GM19035 (cell line): ENCODE results near the gene DLGAP4.

Experiments used
- ATAC-seq: cut with Tn5 transposase; IDR thresholded peaks from one replicate; pipeline ENCODE4 v1.9.1; 2021; ENCODE audit not compliant: unreplicated experiment

DLGAP4 gene

GRCh38 chr20:36525620-36526365 lies 219.7 kb downstream of the DLGAP4 start:
- ATAC-seq, result no peak

- ATAC-seq, result no peak
Measured at GRCh38 chr20:36526521-36527011, 220.4 kb downstream of the DLGAP4 start.

- ATAC-seq, result no peak
Measured at GRCh38 chr20:36527331-36528125, 221.4 kb downstream of the DLGAP4 start.

GRCh38 chr20:36528176-36528874 lies 222.2 kb downstream of the DLGAP4 start:
- no peak for ATAC-seq

- ATAC-seq, result no peak
Measured at GRCh38 chr20:36528875-36529417, 222.8 kb downstream of the DLGAP4 start.

- ATAC-seq, result no peak
Measured at GRCh38 chr20:36532388-36532787, 226.2 kb downstream of the DLGAP4 start.

- no peak for ATAC-seq
Measured at GRCh38 chr20:36532822-36533221, 226.7 kb downstream of the DLGAP4 start.

- ATAC-seq, result no peak
Measured at GRCh38 chr20:36538026-36538722, 232.0 kb downstream of the DLGAP4 start.

- no peak for ATAC-seq
Measured at GRCh38 chr20:36540551-36541211, 234.5 kb downstream of the DLGAP4 start.

GRCh38 chr20:36541227-36541767 lies 235.2 kb downstream of the DLGAP4 start, which contains the start of gene MYL9:
Gene MYL9 (plus strand): TSS chr20:36541519. CDS start chr20:36544885, 3,366 bp downstream.
- ATAC-seq, result no peak

- ATAC-seq, result no peak
Measured at GRCh38 chr20:36541768-36542488, 235.8 kb downstream of the DLGAP4 start.

GRCh38 chr20:36542516-36543183 lies 236.5 kb downstream of the DLGAP4 start:
- ATAC-seq, result no peak

GRCh38 chr20:36543184-36544133 lies 237.3 kb downstream of the DLGAP4 start:
- no peak for ATAC-seq

GRCh38 chr20:36544134-36545018 lies 238.2 kb downstream of the DLGAP4 start:
- ATAC-seq, result no peak

- no peak for ATAC-seq
Measured at GRCh38 chr20:36546111-36546736, 240.1 kb downstream of the DLGAP4 start.
